Mesenchymal stem cell (in vitro differentiated cells and primary cell): ENCODE results near the gene FAS.

Experiments used
- DNase-seq: peaks from one replicate; pipeline ENCODE4 v3.0.0-alpha.2; 2013
- H2AFZ ChIP-seq: one replicate; pipeline ENCODE4 v1.6.1; 2013; ENCODE audit warnings: low read depth, mild to moderate bottlenecking, control low read depth, inconsistent platforms, low read length, moderate library complexity
- H2AK5ac ChIP-seq: 2 replicates; pipeline ENCODE4 v1.6.1; 2013; ENCODE audit warnings: low read length, moderate library complexity, mild to moderate bottlenecking, inconsistent platforms; ENCODE audit not compliant: severe bottlenecking
- H2BK120ac ChIP-seq: one replicate; pipeline ENCODE4 v1.6.1; 2013; ENCODE audit warnings: low read depth, mild to moderate bottlenecking, inconsistent platforms, low read length, moderate library complexity
- H2BK12ac ChIP-seq, 2 experiments: one replicate each; pipeline ENCODE4 v1.6.1; 2013; ENCODE audit warnings: inconsistent platforms in 2 of 2, low read length in 2 of 2, mild to moderate bottlenecking in 2 of 2, moderate library complexity in 2 of 2, control low read depth in 1 of 2
- H2BK15ac ChIP-seq: one replicate; pipeline ENCODE4 v1.6.1; 2013; ENCODE audit warnings: mild to moderate bottlenecking, low read depth, inconsistent platforms; ENCODE audit not compliant: poor library complexity, severe bottlenecking
- H2BK5ac ChIP-seq: 2 replicates; pipeline ENCODE4 v1.6.1; 2013; ENCODE audit warnings: low read depth, mild to moderate bottlenecking, low read length, control low read depth, inconsistent platforms; ENCODE audit not compliant: poor library complexity, severe bottlenecking
- H3K14ac ChIP-seq, 2 experiments: one replicate each; pipeline ENCODE4 v1.6.1; 2013; ENCODE audit warnings: inconsistent platforms in 2 of 2, low read length in 2 of 2, control low read depth in 1 of 2, mild to moderate bottlenecking in 1 of 2, moderate library complexity in 1 of 2
- H3K18ac ChIP-seq, 2 experiments: one replicate each; pipeline ENCODE4 v1.6.1; 2013; ENCODE audit warnings: inconsistent platforms in 2 of 2, low read length in 2 of 2, control low read depth in 1 of 2, low read depth in 1 of 2, mild to moderate bottlenecking in 1 of 2
- H3K23ac ChIP-seq, 2 experiments: one replicate each; pipeline ENCODE4 v1.6.1; 2013; ENCODE audit warnings: inconsistent platforms in 2 of 2, low read length in 2 of 2, mild to moderate bottlenecking in 2 of 2, moderate library complexity in 2 of 2, control low read depth in 1 of 2
- H3K27ac ChIP-seq: 2 replicates; pipeline ENCODE4 v1.5.1; 2013; ENCODE audit warnings: mild to moderate bottlenecking, moderate library complexity, low read length, control low read depth, inconsistent platforms; ENCODE audit not compliant: poor library complexity, severe bottlenecking
- H3K27me3 ChIP-seq, 2 experiments: 2 replicates each; pipeline versions ENCODE4 v1.6.1 to v1.7.0; 2013; ENCODE audit warnings: low read length in 2 of 2, mild to moderate bottlenecking in 2 of 2, moderate library complexity in 2 of 2, control low read depth in 1 of 2, inconsistent platforms in 1 of 2; ENCODE audit not compliant: control insufficient read depth in 1 of 2, insufficient read depth in 1 of 2
- H3K36me3 ChIP-seq, 2 experiments: 2 replicates each; pipeline versions ENCODE4 v1.6.1 to v1.7.0; 2013; ENCODE audit warnings: low read length in 2 of 2, control low read depth in 1 of 2, inconsistent platforms in 1 of 2, low read depth in 1 of 2, mild to moderate bottlenecking in 1 of 2; ENCODE audit not compliant: insufficient read depth in 2 of 2, control insufficient read depth in 1 of 2
- H3K4ac ChIP-seq, 2 experiments: one replicate each; pipeline ENCODE4 v1.6.1; 2013; ENCODE audit warnings: inconsistent platforms in 2 of 2, low read length in 2 of 2, mild to moderate bottlenecking in 2 of 2, moderate library complexity in 2 of 2, control low read depth in 1 of 2, low read depth in 1 of 2
- H3K4me1 ChIP-seq: 2 replicates; pipeline ENCODE4 v1.6.1; 2013; ENCODE audit warnings: low read depth, low read length, control low read depth; ENCODE audit not compliant: control insufficient read depth, insufficient read depth
- H3K4me2 ChIP-seq: 2 replicates; pipeline ENCODE4 v1.6.1; 2013; ENCODE audit warnings: low read length, mild to moderate bottlenecking, inconsistent platforms; ENCODE audit not compliant: poor library complexity, severe bottlenecking
- H3K4me3 ChIP-seq, 2 experiments: 2 replicates each; pipeline versions ENCODE4 v1.5.1 to v1.7.0; 2013; ENCODE audit warnings: low read length in 2 of 2, mild to moderate bottlenecking in 2 of 2, control low read depth in 1 of 2, low read depth in 1 of 2; ENCODE audit not compliant: insufficient read depth in 1 of 2
- H3K79me1 ChIP-seq: replicated peaks from 2 replicates; pipeline ENCODE4 v1.6.1; 2013; ENCODE audit warnings: mild to moderate bottlenecking, control low read depth, low read length, inconsistent platforms; ENCODE audit not compliant: poor library complexity, severe bottlenecking
- H3K9ac ChIP-seq: 2 replicates; pipeline ENCODE4 v1.7.0; 2013; ENCODE audit warnings: mild to moderate bottlenecking, low read length, moderate library complexity
- H3K9me3 ChIP-seq: 2 replicates; pipeline ENCODE4 v1.7.0; 2013; ENCODE audit warnings: mild to moderate bottlenecking, low read length; ENCODE audit not compliant: control insufficient read depth
- H4K8ac ChIP-seq: one replicate; pipeline ENCODE4 v1.6.1; 2013; ENCODE audit warnings: inconsistent platforms, mild to moderate bottlenecking, low read length, moderate library complexity
- H4K91ac ChIP-seq: one replicate; pipeline ENCODE4 v1.6.1; 2013; ENCODE audit warnings: mild to moderate bottlenecking, low read length, inconsistent platforms
- WGBS: methylation state at CpG from one replicate; pipeline ENCODE4 v1.1.7; 2013; ENCODE audit warnings: mixed read lengths; 5-methylcytosine and 5-hydroxymethylcytosine counted together

FAS gene

DNA sequence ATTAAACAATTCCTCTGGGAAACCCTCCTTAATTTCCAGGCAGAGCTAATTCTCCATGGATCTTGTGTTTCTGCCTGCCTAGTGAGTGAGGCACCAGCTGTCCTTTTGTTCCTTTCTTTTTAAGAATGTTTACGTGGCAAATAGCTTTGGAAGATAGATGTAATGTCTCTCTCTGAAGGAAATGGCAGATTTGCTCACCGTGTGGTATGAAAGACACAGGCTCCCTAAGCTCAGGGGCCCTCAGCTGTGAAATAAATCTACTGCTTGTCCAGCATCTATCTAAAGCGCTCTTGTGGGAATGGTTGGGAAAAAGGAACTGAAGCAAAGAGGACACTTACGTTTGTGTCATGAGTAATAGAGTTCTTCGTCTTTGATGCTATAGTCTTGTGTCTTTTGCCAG, 64.6 kb downstream of the FAS start:
- no peak overlapping the region for H3K14ac ChIP-seq
- H2BK120ac ChIP-seq: no peak overlapping the region
- H4K8ac ChIP-seq: no peak overlapping the region
- H3K9me3 ChIP-seq: no peaks in the 10 kb centered on the region
- H3K4me1 ChIP-seq: no peaks in the 10 kb centered on the region
- 43% methylated on average over 5 of the region's 5 CpGs for WGBS
- no peak overlapping the region for H3K4me2 ChIP-seq
- no peak overlapping the region for H3K27ac ChIP-seq
- no peak overlapping the region for H3K4ac ChIP-seq
- H2AK5ac ChIP-seq: no peak overlapping the region
- no peak overlapping the region for H3K18ac ChIP-seq
- no peak overlapping the region for H4K91ac ChIP-seq
- H2BK5ac ChIP-seq: no peak overlapping the region
- H3K9ac ChIP-seq: no peak overlapping the region
- H3K27me3 ChIP-seq: no peaks in the 10 kb centered on the region
- DNase-seq: peak; percentile 40
- peaks cover 0 to 6% of the 10 kb centered on the region in 2 experiments for H3K36me3 ChIP-seq
- no peak overlapping the region for H3K23ac ChIP-seq
- H2AFZ ChIP-seq: no peak overlapping the region
- H3K4me3 ChIP-seq: no peak overlapping the region
- no peaks in the 10 kb centered on the region for H3K79me1 ChIP-seq
- H2BK12ac ChIP-seq: no peak overlapping the region
- no peak overlapping the region for H2BK15ac ChIP-seq

- DNase-seq: no peak
- no peak overlapping the region for H2AK5ac ChIP-seq
- no peak overlapping the region for H3K27ac ChIP-seq
- H2BK12ac ChIP-seq: no peak overlapping the region
- no peak overlapping the region for H2BK5ac ChIP-seq
- H2AFZ ChIP-seq: no peak overlapping the region
- no peak overlapping the region for H4K91ac ChIP-seq
- WGBS: no CpG with 5 or more reads among the region's 1 CpG
- no peak overlapping the region for H2BK120ac ChIP-seq
- no peak overlapping the region for H3K9ac ChIP-seq
- no peak overlapping the region for H3K18ac ChIP-seq
- no peak overlapping the region for H3K4me3 ChIP-seq
- H3K4ac ChIP-seq: no peak overlapping the region
- H4K8ac ChIP-seq: no peak overlapping the region
- H3K27me3 ChIP-seq: no peaks in the 10 kb centered on the region
- no peaks in the 10 kb centered on the region for H3K36me3 ChIP-seq
- no peak overlapping the region for H3K14ac ChIP-seq
- no peaks in the 10 kb centered on the region for H3K9me3 ChIP-seq
- no peak overlapping the region for H3K4me2 ChIP-seq
- H3K23ac ChIP-seq: no peak overlapping the region
- H2BK15ac ChIP-seq: no peak overlapping the region
- H3K79me1 ChIP-seq: no peaks in the 10 kb centered on the region
- H3K4me1 ChIP-seq: no peaks in the 10 kb centered on the region
Measured at GRCh38 chr10:89062861-89063260, 72.3 kb downstream of the FAS start.

DNA sequence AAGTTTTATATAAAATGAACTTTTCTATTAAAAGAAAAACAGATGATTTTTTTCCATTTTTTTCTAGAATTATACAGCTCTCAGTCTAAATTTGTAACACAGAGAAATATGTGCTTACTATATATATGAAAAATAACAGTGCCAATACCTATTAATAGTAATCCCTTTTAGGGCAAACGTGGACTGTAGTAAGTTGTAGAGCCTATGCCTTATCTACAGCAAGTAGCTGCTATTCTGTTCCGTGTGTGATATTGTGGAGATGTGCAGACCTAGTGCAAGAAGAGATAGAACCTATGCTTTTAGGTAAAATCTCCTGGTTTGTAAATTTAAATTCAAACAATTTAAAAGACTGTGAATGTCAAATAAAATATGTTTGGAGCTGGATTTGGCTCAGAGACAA, 72.9 kb downstream of the FAS start:
- Histone ChIP-seq H3K14ac (no peak overlapping the region), H3K27ac (no peak overlapping the region), H3K4me1 (no peaks in the 10 kb centered on the region), H3K9me3 (no peaks in the 10 kb centered on the region), H2BK5ac (no peak overlapping the region), H2BK120ac (no peak overlapping the region), H3K27me3 (no peaks in the 10 kb centered on the region), H3K9ac (no peak overlapping the region), H3K4me2 (no peak overlapping the region), H3K4me3 (no peak overlapping the region), H4K8ac (no peak overlapping the region), H3K4ac (no peak overlapping the region), H2AK5ac (no peak overlapping the region), H2AFZ (no peak overlapping the region), H2BK12ac (no peak overlapping the region), H3K79me1 (no peaks in the 10 kb centered on the region), H3K18ac (no peak overlapping the region), H3K23ac (no peak overlapping the region), H2BK15ac (no peak overlapping the region), H3K36me3 (no peaks in the 10 kb centered on the region), H4K91ac (no peak overlapping the region)
- no peak for DNase-seq
- 63% methylated on average over 2 of the region's 2 CpGs for WGBS

- WGBS: 50% methylated on average over 4 of the region's 5 CpGs
- no peak overlapping the region for H4K91ac ChIP-seq
- DNase-seq: peak; percentile 58
- no peak overlapping the region for H2BK12ac ChIP-seq
- H3K4me3 ChIP-seq: no peak overlapping the region
- H2BK15ac ChIP-seq: no peak overlapping the region
- H4K8ac ChIP-seq: no peak overlapping the region
- H2AK5ac ChIP-seq: no peak overlapping the region
- no peak overlapping the region for H3K27ac ChIP-seq
- no peak overlapping the region for H3K4ac ChIP-seq
- no peaks in the 10 kb centered on the region for H3K79me1 ChIP-seq
- no peaks in the 10 kb centered on the region for H3K9me3 ChIP-seq
- no peak overlapping the region for H2BK120ac ChIP-seq
- H3K9ac ChIP-seq: no peak overlapping the region
- no peak overlapping the region for H3K23ac ChIP-seq
- no peak overlapping the region for H2AFZ ChIP-seq
- no peak overlapping the region for H3K4me2 ChIP-seq
- no peaks in the 10 kb centered on the region for H3K36me3 ChIP-seq
- no peaks in the 10 kb centered on the region for H3K4me1 ChIP-seq
- H3K27me3 ChIP-seq: no peaks in the 10 kb centered on the region
- H2BK5ac ChIP-seq: no peak overlapping the region
- H3K14ac ChIP-seq: no peak overlapping the region
- H3K18ac ChIP-seq: no peak overlapping the region
Measured at GRCh38 chr10:89064748-89065147, 74.2 kb downstream of the FAS start.
